Measurements from ENCODE around the gene ILDR2.
A peak's percentile ranks its signal among the peaks of the same experiment; 100 is the strongest.

Gene ILDR2

GRCh38 chr1:166988974-166989515 is 13.7 kb upstream of the ILDR2 start, which contains the start of gene MAEL:
Gene MAEL (plus strand): TSS chr1:166989280. CDS start chr1:166989353, 73 bp downstream.
- Histone ChIP-seq H4K8ac (ENCODE audit: low read length) (no peak within 1 kb of the TSS), H3K4me2 (ENCODE audit: low read length, poor library complexity, severe bottlenecking) (no peak within 1 kb of the TSS), H3K4ac (ENCODE audit: low read depth in 1 of 2, low read length in 2 of 2) (no peak within 1 kb of the TSS), H3K14ac (ENCODE audit: low read length in 2 of 2) (peak within 1 kb of the TSS in 1 of 2 experiments; percentile 83), H2AFZ (ENCODE audit: low read depth, low read length) (no peak within 1 kb of the TSS), H3K27ac (ENCODE audit: low read length, poor library complexity, severe bottlenecking) (no peak within 1 kb of the TSS), H4K91ac (ENCODE audit: low read length) (no peak within 1 kb of the TSS), H3K18ac (ENCODE audit: low read depth in 1 of 2, low read length in 2 of 2) (no peak within 1 kb of the TSS), H3K4me3 (ENCODE audit: insufficient read depth in 1 of 2, low read depth in 1 of 2, low read length in 2 of 2) (no peak within 1 kb of the TSS), H2AK5ac (ENCODE audit: low read length, severe bottlenecking) (no peak within 1 kb of the TSS), H2BK15ac (ENCODE audit: low read depth, poor library complexity, severe bottlenecking) (no peak within 1 kb of the TSS), H3K9ac (ENCODE audit: low read length) (no peak within 1 kb of the TSS), H2BK12ac (ENCODE audit: low read length in 2 of 2) (no peak within 1 kb of the TSS), H2BK5ac (ENCODE audit: low read depth, low read length, poor library complexity, severe bottlenecking) (no peak within 1 kb of the TSS), H2BK120ac (ENCODE audit: low read depth, low read length) (no peak within 1 kb of the TSS), H3K36me3 (ENCODE audit: control insufficient read depth in 1 of 2, insufficient read depth in 2 of 2, low read depth in 1 of 2, low read length in 2 of 2) (no peaks in the 10 kb centered on the region), H3K4me1 (ENCODE audit: control insufficient read depth, insufficient read depth, low read depth, low read length) (peaks cover 4% of the 10 kb centered on the region), H3K79me1 (replicated peaks; ENCODE audit: low read length, poor library complexity, severe bottlenecking) (no peaks in the 10 kb centered on the region), H3K27me3 (ENCODE audit: control insufficient read depth in 1 of 2, insufficient read depth in 1 of 2, low read length in 2 of 2) (no peaks in the 10 kb centered on the region), H3K9me3 (ENCODE audit: control insufficient read depth, low read length) (no peaks in the 10 kb centered on the region), H3K23ac (ENCODE audit: low read length in 2 of 2) (no peak within 1 kb of the TSS)
- 96% methylated on average over 45 of the region's 45 CpGs for WGBS
- no peak for DNase-seq

- no peaks in the 10 kb centered on the region for H3K9me3 ChIP-seq (ENCODE audit: control insufficient read depth, low read length)
- H3K79me1 ChIP-seq (replicated peaks; ENCODE audit: low read length, poor library complexity, severe bottlenecking), result no peaks in the 10 kb centered on the region
- H2BK5ac ChIP-seq (ENCODE audit: low read depth, low read length, poor library complexity, severe bottlenecking), result no peak overlapping the region
- H3K4me2 ChIP-seq (ENCODE audit: low read length, poor library complexity, severe bottlenecking), result no peak overlapping the region
- no peak overlapping the region for H2BK15ac ChIP-seq (ENCODE audit: low read depth, poor library complexity, severe bottlenecking)
- no peak overlapping the region for H3K4me3 ChIP-seq (ENCODE audit: insufficient read depth in 1 of 2, low read depth in 1 of 2, low read length in 2 of 2)
- no peak overlapping the region for H2AK5ac ChIP-seq (ENCODE audit: low read length, severe bottlenecking)
- no peak overlapping the region for H3K27ac ChIP-seq (ENCODE audit: low read length, poor library complexity, severe bottlenecking)
- H4K8ac ChIP-seq (ENCODE audit: low read length), result no peak overlapping the region
- H3K23ac ChIP-seq (ENCODE audit: low read length in 2 of 2), result no peak overlapping the region
- H2AFZ ChIP-seq (ENCODE audit: low read depth, low read length), result no peak overlapping the region
- H3K4ac ChIP-seq (ENCODE audit: low read depth in 1 of 2, low read length in 2 of 2), result no peak overlapping the region
- peaks cover 18 to 28% of the 10 kb centered on the region in 2 experiments for H3K27me3 ChIP-seq (ENCODE audit: control insufficient read depth in 1 of 2, insufficient read depth in 1 of 2, low read length in 2 of 2)
- no peaks in the 10 kb centered on the region for H3K36me3 ChIP-seq (ENCODE audit: control insufficient read depth in 1 of 2, insufficient read depth in 2 of 2, low read depth in 1 of 2, low read length in 2 of 2)
- no peak overlapping the region for H2BK120ac ChIP-seq (ENCODE audit: low read depth, low read length)
- H2BK12ac ChIP-seq (ENCODE audit: low read length in 2 of 2), result no peak overlapping the region
- H3K4me1 ChIP-seq (ENCODE audit: control insufficient read depth, insufficient read depth, low read depth, low read length), result no peaks in the 10 kb centered on the region
- H3K9ac ChIP-seq (ENCODE audit: low read length), result no peak overlapping the region
- H3K14ac ChIP-seq (ENCODE audit: low read length in 2 of 2), result no peak overlapping the region
- no peak overlapping the region for H3K18ac ChIP-seq (ENCODE audit: low read depth in 1 of 2, low read length in 2 of 2)
- no CpG with 5 or more reads among the region's 1 CpG for WGBS
- no peak for DNase-seq
- H4K91ac ChIP-seq (ENCODE audit: low read length), result no peak overlapping the region
Observed at GRCh38 chr1:166981589-166981988, 6.2 kb upstream of the ILDR2 start.

GRCh38 chr1:166980818-166981217 is 5.5 kb upstream of the ILDR2 start:
- no peak overlapping the region for H3K18ac ChIP-seq (ENCODE audit: low read depth in 1 of 2, low read length in 2 of 2)
- no peaks in the 10 kb centered on the region for H3K36me3 ChIP-seq (ENCODE audit: control insufficient read depth in 1 of 2, insufficient read depth in 2 of 2, low read depth in 1 of 2, low read length in 2 of 2)
- no peak overlapping the region for H3K4me3 ChIP-seq (ENCODE audit: insufficient read depth in 1 of 2, low read depth in 1 of 2, low read length in 2 of 2)
- peaks cover 22 to 36% of the 10 kb centered on the region in 2 experiments for H3K27me3 ChIP-seq (ENCODE audit: control insufficient read depth in 1 of 2, insufficient read depth in 1 of 2, low read length in 2 of 2)
- no peaks in the 10 kb centered on the region for H3K79me1 ChIP-seq (replicated peaks; ENCODE audit: low read length, poor library complexity, severe bottlenecking)
- H3K4ac ChIP-seq (ENCODE audit: low read depth in 1 of 2, low read length in 2 of 2), result no peak overlapping the region
- WGBS, result 76% methylated on average over 3 of the region's 3 CpGs
- H4K91ac ChIP-seq (ENCODE audit: low read length), result no peak overlapping the region
- no peak overlapping the region for H3K4me2 ChIP-seq (ENCODE audit: low read length, poor library complexity, severe bottlenecking)
- no peak overlapping the region for H2BK120ac ChIP-seq (ENCODE audit: low read depth, low read length)
- H2BK12ac ChIP-seq (ENCODE audit: low read length in 2 of 2), result no peak overlapping the region
- no peak overlapping the region for H2BK5ac ChIP-seq (ENCODE audit: low read depth, low read length, poor library complexity, severe bottlenecking)
- H3K9me3 ChIP-seq (ENCODE audit: control insufficient read depth, low read length), result no peaks in the 10 kb centered on the region
- H3K4me1 ChIP-seq (ENCODE audit: control insufficient read depth, insufficient read depth, low read depth, low read length), result no peaks in the 10 kb centered on the region
- no peak overlapping the region for H2BK15ac ChIP-seq (ENCODE audit: low read depth, poor library complexity, severe bottlenecking)
- no peak overlapping the region for H2AFZ ChIP-seq (ENCODE audit: low read depth, low read length)
- no peak overlapping the region for H4K8ac ChIP-seq (ENCODE audit: low read length)
- no peak overlapping the region for H3K27ac ChIP-seq (ENCODE audit: low read length, poor library complexity, severe bottlenecking)
- DNase-seq, result no peak
- H3K14ac ChIP-seq (ENCODE audit: low read length in 2 of 2), result no peak overlapping the region
- no peak overlapping the region for H2AK5ac ChIP-seq (ENCODE audit: low read length, severe bottlenecking)
- H3K9ac ChIP-seq (ENCODE audit: low read length), result no peak overlapping the region
- H3K23ac ChIP-seq (ENCODE audit: low read length in 2 of 2), result no peak overlapping the region

GRCh38 chr1:166980383-166980782 is 5.0 kb upstream of the ILDR2 start:
- no peak overlapping the region for H2BK12ac ChIP-seq (ENCODE audit: low read length in 2 of 2)
- no peak overlapping the region for H3K4me3 ChIP-seq (ENCODE audit: insufficient read depth in 1 of 2, low read depth in 1 of 2, low read length in 2 of 2)
- no peak overlapping the region for H2AFZ ChIP-seq (ENCODE audit: low read depth, low read length)
- WGBS, result 73% methylated on average over 1 of the region's 1 CpG
- H3K23ac ChIP-seq (ENCODE audit: low read length in 2 of 2), result no peak overlapping the region
- H3K9ac ChIP-seq (ENCODE audit: low read length), result no peak overlapping the region
- H3K79me1 ChIP-seq (replicated peaks; ENCODE audit: low read length, poor library complexity, severe bottlenecking), result no peaks in the 10 kb centered on the region
- DNase-seq, result no peak
- H3K14ac ChIP-seq (ENCODE audit: low read length in 2 of 2), result no peak overlapping the region
- H4K8ac ChIP-seq (ENCODE audit: low read length), result no peak overlapping the region
- H2BK120ac ChIP-seq (ENCODE audit: low read depth, low read length), result no peak overlapping the region
- no peak overlapping the region for H3K18ac ChIP-seq (ENCODE audit: low read depth in 1 of 2, low read length in 2 of 2)
- no peak overlapping the region for H3K27ac ChIP-seq (ENCODE audit: low read length, poor library complexity, severe bottlenecking)
- H3K4me1 ChIP-seq (ENCODE audit: control insufficient read depth, insufficient read depth, low read depth, low read length), result peaks cover 2% of the 10 kb centered on the region
- H3K4me2 ChIP-seq (ENCODE audit: low read length, poor library complexity, severe bottlenecking), result no peak overlapping the region
- no peaks in the 10 kb centered on the region for H3K9me3 ChIP-seq (ENCODE audit: control insufficient read depth, low read length)
- no peak overlapping the region for H2BK15ac ChIP-seq (ENCODE audit: low read depth, poor library complexity, severe bottlenecking)
- no peaks in the 10 kb centered on the region for H3K36me3 ChIP-seq (ENCODE audit: control insufficient read depth in 1 of 2, insufficient read depth in 2 of 2, low read depth in 1 of 2, low read length in 2 of 2)
- peaks cover 22 to 38% of the 10 kb centered on the region in 2 experiments for H3K27me3 ChIP-seq (ENCODE audit: control insufficient read depth in 1 of 2, insufficient read depth in 1 of 2, low read length in 2 of 2)
- no peak overlapping the region for H3K4ac ChIP-seq (ENCODE audit: low read depth in 1 of 2, low read length in 2 of 2)
- H2BK5ac ChIP-seq (ENCODE audit: low read depth, low read length, poor library complexity, severe bottlenecking), result no peak overlapping the region
- no peak overlapping the region for H4K91ac ChIP-seq (ENCODE audit: low read length)
- no peak overlapping the region for H2AK5ac ChIP-seq (ENCODE audit: low read length, severe bottlenecking)

All from mesenchymal stem cell (in vitro differentiated cells and primary cell).